Measurements from ENCODE around the gene MAP3K2.

DNA sequence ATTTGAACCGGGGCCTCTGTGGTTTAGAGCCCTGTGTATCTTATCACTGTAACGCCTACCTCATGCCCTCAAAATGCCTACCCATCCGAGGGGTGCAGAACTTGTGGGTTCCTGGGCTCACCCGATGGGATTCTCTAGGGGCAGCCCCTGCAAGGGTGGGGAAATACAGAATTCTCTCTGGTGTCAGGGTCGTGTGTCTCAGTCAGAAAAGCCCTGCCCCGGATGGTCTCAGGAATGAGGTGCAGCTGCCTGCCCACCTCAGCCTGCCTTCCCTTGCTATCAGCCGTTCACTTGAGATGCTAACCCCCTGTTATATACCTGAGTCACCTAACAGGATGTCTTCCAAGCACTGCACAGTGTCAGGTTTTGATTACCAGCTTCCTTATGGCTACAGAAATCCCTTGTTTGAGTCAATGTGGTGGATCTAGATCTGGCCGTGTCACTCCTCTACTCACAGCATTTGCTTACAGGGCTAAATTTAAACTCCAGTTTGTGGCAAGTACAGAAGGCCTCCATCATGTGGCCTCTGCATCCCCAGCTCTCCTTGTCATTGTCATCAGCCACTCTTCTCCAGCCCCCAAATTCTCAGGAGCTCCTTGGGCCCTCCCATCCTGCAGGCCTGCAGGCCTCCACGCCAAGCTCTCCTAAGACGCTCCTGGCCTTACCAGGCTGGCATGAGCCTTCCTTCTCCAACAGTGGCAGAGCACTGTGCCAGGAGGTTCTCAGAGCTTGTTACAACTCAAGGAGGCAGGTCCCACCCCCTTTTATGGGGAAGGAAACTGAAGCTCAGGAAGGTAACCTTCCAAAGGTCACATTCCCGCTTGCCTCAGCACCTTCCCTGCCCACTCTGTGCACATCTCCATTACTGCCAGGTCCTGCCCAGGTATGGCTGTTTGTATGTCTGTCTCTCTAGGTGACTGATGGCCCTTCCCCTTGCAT lies 14.3 kb upstream of the MAP3K2 start:
- TF ChIP-seq, protein P1, sequence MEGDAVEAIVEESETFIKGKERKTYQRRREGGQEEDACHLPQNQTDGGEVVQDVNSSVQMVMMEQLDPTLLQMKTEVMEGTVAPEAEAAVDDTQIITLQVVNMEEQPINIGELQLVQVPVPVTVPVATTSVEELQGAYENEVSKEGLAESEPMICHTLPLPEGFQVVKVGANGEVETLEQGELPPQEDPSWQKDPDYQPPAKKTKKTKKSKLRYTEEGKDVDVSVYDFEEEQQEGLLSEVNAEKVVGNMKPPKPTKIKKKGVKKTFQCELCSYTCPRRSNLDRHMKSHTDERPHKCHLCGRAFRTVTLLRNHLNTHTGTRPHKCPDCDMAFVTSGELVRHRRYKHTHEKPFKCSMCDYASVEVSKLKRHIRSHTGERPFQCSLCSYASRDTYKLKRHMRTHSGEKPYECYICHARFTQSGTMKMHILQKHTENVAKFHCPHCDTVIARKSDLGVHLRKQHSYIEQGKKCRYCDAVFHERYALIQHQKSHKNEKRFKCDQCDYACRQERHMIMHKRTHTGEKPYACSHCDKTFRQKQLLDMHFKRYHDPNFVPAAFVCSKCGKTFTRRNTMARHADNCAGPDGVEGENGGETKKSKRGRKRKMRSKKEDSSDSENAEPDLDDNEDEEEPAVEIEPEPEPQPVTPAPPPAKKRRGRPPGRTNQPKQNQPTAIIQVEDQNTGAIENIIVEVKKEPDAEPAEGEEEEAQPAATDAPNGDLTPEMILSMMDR (IDR thresholded peaks at IDR 0.05), result no peak
- TF ChIP-seq POLR2A (IDR thresholded peaks at IDR 0.05) (no peak), EP300 (IDR thresholded peaks at IDR 0.05) (no peak)
